HEK293 (cell line): Measurements from ENCODE around the gene AMN.

Experiments
- CTCF ChIA-PET: fragments of 350-600 bp; formaldehyde crosslinking; extraction: SDS; loops from one replicate; lab custom pipeline; 2021; ENCODE audit warnings: antibody characterized with exemption; lab: Yijun Ruan, JAX
- POLR2A ChIA-PET: fragments of 300-600 bp; formaldehyde crosslinking; extraction: SDS; loops from one replicate; lab custom pipeline; 2020; ENCODE audit warnings: antibody characterized with exemption, inconsistent platforms; lab: Yijun Ruan, JAX
- H3K27ac ChIP-seq: fragments of 200-500 bp; sonication (Bioruptor generic); 2 replicates; pipeline ENCODE4 v1.5.1; 2014; ENCODE audit warnings: low read depth, low read length, control low read depth, inconsistent platforms; ENCODE audit errors: extremely low read depth
- H3K36me3 ChIP-seq, 2 experiments: fragments of 200-500 bp in 1 of 2; sonication (Bioruptor generic) in 1 of 2; 1 replicate in 1 of 2; 2 replicates in 1 of 2; pipeline ENCODE4 v1.5.1; 2014 to 2017; ENCODE audit warnings: inconsistent platforms in 2 of 2, low read length in 2 of 2; ENCODE audit not compliant: control insufficient read depth in 2 of 2, insufficient read depth in 1 of 2
- H3K4me1 ChIP-seq: fragments of 200-500 bp; sonication (Bioruptor generic); 2 replicates; pipeline ENCODE4 v1.5.1; 2014; ENCODE audit warnings: mild to moderate bottlenecking, low read length, inconsistent platforms; ENCODE audit not compliant: control insufficient read depth, insufficient read depth
- H3K4me3 ChIP-seq: 2 replicates; pipeline ENCODE4 v1.5.1; 2011; ENCODE audit warnings: low read depth, mild to moderate bottlenecking, control low read depth, low read length, moderate library complexity
- H3K9me3 ChIP-seq: fragments of 200-500 bp; sonication (Bioruptor generic); 2 replicates; pipeline ENCODE4 v1.5.1; 2014; ENCODE audit warnings: low read depth, low read length, inconsistent platforms; ENCODE audit not compliant: control insufficient read depth, insufficient read depth
- GLIS2 ChIP-seq: fragments of 450-650 bp; formaldehyde crosslinking; IDR thresholded peaks from 2 replicates; pipeline ENCODE4 v1.5.1; 2016; ENCODE audit warnings: missing biosample characterization, missing genetic modification characterization
- KLF1 ChIP-seq: fragments of 450-650 bp; formaldehyde crosslinking; IDR thresholded peaks from 2 replicates; pipeline ENCODE4 v1.5.1; 2016; ENCODE audit warnings: missing biosample characterization, missing genetic modification characterization
- KLF9 ChIP-seq: fragments of 450-650 bp; formaldehyde crosslinking; IDR thresholded peaks from 2 replicates; pipeline ENCODE4 v1.5.1; 2016; ENCODE audit warnings: missing biosample characterization, missing genetic modification characterization, low read depth
- PRDM1 ChIP-seq: fragments of 450-650 bp; formaldehyde crosslinking; IDR thresholded peaks from 2 replicates; pipeline ENCODE4; 2016; ENCODE audit warnings: missing biosample characterization, missing genetic modification characterization
- TRIM28 ChIP-seq: IDR thresholded peaks from 2 replicates; pipeline ENCODE4 v1.6.1; 2011; ENCODE audit warnings: low read length, control low read depth, borderline replicate concordance
- ZBTB48 ChIP-seq: fragments of 450-650 bp; formaldehyde crosslinking; IDR thresholded peaks from 2 replicates; pipeline ENCODE4 v1.5.1; 2016; ENCODE audit warnings: missing biosample characterization, missing genetic modification characterization
- ZFP69B ChIP-seq: fragments of 450-650 bp; formaldehyde crosslinking; IDR thresholded peaks from 2 replicates; pipeline ENCODE4 v1.5.1; 2016; ENCODE audit warnings: missing biosample characterization, missing genetic modification characterization
- ZIC2 ChIP-seq: fragments of 450-650 bp; formaldehyde crosslinking; IDR thresholded peaks from 2 replicates; pipeline ENCODE4 v1.5.1; 2016; ENCODE audit warnings: missing biosample characterization, missing genetic modification characterization
- ZNF174 ChIP-seq: fragments of 450-650 bp; formaldehyde crosslinking; IDR thresholded peaks from 2 replicates; pipeline ENCODE4 v1.5.0; 2017; ENCODE audit warnings: missing biosample characterization, mild to moderate bottlenecking, missing genetic modification characterization
- ZNF335 ChIP-seq: fragments of 450-650 bp; formaldehyde crosslinking; conservative IDR thresholded peaks from 2 replicates; pipeline ENCODE4 v1.5.1; 2016; ENCODE audit warnings: missing biosample characterization, missing genetic modification characterization
- ZNF544 ChIP-seq: fragments of 450-650 bp; formaldehyde crosslinking; IDR thresholded peaks from 2 replicates; pipeline ENCODE4 v1.5.0; 2017; ENCODE audit warnings: missing biosample characterization, missing genetic modification characterization
- ZNF629 ChIP-seq: fragments of 450-650 bp; formaldehyde crosslinking; IDR thresholded peaks from 2 replicates; pipeline ENCODE4 v1.5.1; 2017; ENCODE audit warnings: missing biosample characterization, missing genetic modification characterization
- TF ChIP-seq, protein P1 (sequence below): fragments of 450-650 bp; formaldehyde crosslinking; conservative IDR thresholded peaks from 2 replicates; pipeline ENCODE4 v1.5.1; 2016; ENCODE audit warnings: low read depth, missing biosample characterization, missing genetic modification characterization
- TF ChIP-seq, protein P2 (sequence below): fragments of 450-650 bp; IDR thresholded peaks from 2 replicates; pipeline ENCODE4 v1.5.1; 2018; ENCODE audit warnings: missing biosample characterization, missing genetic modification characterization

Gene AMN

DNA sequence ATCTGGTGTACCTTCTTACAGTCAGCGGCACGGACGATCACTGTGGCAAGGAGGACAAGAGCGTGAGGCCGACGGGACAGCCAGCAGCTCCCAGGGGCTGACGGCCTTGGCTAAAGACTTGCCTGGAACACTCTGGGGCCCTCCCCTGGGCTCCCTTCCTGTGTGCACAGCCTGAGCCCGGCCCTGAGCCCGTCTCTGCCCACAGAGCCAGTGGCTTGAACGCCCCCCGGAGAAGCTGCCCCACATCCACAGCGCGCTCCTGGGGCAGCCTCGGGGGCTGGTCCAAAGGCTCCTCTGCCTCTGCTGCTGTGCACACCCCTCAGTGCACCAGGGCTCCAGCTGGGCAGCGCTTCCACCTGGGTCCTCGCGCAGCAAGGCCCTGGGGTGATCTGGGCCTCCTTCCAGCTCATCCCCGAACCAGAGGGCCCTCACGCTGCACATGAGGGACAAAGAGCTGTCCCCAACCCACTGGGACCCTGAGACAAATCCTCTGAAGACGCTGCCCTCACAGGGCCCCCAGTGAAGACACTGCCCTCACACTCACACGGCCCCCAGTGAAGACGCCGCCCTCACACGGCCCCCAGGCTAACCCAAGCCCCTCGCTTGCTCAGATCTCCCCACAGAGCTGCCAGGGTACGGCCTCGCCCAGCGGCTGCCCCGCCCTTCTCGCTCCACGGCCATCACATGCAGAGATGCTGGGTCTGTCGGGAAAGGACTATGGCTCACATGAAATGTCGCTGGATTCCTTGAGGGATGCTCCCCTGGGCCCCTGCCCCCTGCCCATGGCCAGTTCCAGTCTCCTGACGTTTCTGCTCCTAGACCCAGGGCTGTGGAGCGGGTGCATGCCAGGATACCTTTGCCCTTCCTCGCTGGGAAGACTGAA lies 22.2 kb downstream of the AMN start:
- Histone ChIP-seq H3K36me3 (peaks cover 4 to 88% of the 10 kb centered on the region in 2 experiments; a peak in 2 of 3 replicates), H3K27ac (no peak overlapping the region), H3K4me1 (no peaks in the 10 kb centered on the region), H3K9me3 (no peaks in the 10 kb centered on the region), H3K4me3 (no peak overlapping the region)
- ChIA-PET POLR2A (no interaction called here), CTCF (interaction anchor here (0.5 kb wide), 1 partner anchor 558 kb away, joined by 3 read pairs; no protein-coding TSS in a partner anchor)
- TF ChIP-seq ZIC2, result peak; percentile 46; the same call in 1 of the 2 replicates
- no peak for TF ChIP-seq TRIM28

DNA sequence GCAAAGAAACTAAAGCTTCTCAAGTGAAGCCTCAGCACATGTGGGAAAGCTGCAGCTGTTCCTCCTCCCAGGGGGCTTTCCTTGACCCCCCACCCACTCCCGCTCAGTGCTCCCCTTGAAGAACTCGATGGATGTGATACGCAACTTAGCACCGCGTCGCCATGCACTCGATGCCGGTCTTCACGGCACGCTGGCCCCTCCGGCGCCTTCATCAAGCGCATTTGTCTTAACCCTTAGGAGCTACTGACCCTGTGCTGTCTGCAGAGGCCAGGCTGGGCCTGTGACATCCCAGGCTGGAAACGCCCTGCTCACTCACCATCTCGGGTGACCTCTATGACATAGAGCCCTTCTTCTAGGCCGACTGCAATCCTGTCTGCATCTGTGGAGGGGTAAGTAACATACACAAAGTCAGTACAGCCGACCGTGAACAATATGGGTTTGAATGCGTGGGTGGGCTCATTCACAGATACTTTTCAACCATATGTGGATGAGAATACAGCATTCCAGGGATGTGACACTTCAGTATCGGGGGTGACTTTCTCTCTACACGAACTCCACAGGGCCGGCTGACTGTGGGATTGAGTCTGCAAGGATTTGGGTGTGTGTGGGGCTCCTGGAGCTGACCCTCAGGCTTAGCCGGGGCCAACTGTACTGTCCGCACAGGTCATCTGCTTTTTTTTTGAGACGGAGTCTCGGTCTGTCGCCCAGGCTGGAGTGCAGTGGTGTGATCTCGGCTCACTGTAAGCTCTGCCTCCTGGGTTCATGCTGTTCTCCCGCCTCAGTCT lies 23.1 kb downstream of the AMN start:
- no peaks in the 10 kb centered on the region for H3K9me3 ChIP-seq
- H3K4me1 ChIP-seq, result no peaks in the 10 kb centered on the region
- TF ChIP-seq, protein P1, sequence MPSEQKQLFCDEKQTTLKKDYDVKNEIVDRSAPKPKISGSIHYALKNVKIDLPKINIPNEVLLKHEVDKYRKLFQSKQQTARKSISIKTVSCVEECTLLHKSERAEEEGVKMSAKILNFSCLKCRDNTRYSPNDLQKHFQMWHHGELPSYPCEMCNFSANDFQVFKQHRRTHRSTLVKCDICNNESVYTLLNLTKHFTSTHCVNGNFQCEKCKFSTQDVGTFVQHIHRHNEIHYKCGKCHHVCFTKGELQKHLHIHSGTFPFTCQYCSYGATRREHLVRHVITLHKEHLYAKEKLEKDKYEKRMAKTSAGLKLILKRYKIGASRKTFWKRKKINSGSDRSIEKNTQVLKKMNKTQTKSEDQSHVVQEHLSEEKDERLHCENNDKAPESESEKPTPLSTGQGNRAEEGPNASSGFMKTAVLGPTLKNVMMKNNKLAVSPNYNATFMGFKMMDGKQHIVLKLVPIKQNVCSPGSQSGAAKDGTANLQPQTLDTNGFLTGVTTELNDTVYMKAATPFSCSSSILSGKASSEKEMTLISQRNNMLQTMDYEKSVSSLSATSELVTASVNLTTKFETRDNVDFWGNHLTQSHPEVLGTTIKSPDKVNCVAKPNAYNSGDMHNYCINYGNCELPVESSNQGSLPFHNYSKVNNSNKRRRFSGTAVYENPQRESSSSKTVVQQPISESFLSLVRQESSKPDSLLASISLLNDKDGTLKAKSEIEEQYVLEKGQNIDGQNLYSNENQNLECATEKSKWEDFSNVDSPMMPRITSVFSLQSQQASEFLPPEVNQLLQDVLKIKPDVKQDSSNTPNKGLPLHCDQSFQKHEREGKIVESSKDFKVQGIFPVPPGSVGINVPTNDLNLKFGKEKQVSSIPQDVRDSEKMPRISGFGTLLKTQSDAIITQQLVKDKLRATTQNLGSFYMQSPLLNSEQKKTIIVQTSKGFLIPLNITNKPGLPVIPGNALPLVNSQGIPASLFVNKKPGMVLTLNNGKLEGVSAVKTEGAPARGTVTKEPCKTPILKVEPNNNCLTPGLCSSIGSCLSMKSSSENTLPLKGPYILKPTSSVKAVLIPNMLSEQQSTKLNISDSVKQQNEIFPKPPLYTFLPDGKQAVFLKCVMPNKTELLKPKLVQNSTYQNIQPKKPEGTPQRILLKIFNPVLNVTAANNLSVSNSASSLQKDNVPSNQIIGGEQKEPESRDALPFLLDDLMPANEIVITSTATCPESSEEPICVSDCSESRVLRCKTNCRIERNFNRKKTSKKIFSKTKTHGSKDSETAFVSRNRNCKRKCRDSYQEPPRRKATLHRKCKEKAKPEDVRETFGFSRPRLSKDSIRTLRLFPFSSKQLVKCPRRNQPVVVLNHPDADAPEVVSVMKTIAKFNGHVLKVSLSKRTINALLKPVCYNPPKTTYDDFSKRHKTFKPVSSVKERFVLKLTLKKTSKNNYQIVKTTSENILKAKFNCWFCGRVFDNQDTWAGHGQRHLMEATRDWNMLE (tag by site-specific recombination), result no peak
- TF ChIP-seq, protein P2, sequence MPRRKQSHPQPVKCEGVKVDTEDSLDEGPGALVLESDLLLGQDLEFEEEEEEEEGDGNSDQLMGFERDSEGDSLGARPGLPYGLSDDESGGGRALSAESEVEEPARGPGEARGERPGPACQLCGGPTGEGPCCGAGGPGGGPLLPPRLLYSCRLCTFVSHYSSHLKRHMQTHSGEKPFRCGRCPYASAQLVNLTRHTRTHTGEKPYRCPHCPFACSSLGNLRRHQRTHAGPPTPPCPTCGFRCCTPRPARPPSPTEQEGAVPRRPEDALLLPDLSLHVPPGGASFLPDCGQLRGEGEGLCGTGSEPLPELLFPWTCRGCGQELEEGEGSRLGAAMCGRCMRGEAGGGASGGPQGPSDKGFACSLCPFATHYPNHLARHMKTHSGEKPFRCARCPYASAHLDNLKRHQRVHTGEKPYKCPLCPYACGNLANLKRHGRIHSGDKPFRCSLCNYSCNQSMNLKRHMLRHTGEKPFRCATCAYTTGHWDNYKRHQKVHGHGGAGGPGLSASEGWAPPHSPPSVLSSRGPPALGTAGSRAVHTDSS (tag by site-specific recombination), result no peak
- TF ChIP-seq ZNF544 (tag by site-specific recombination), result no peak
- TF ChIP-seq PRDM1 (tag by site-specific recombination), result no peak
- TF ChIP-seq KLF9 (tag by site-specific recombination), result no peak
- TF ChIP-seq ZNF174 (tag by site-specific recombination), result no peak
- no peak for TF ChIP-seq ZBTB48 (tag by site-specific recombination)
- TF ChIP-seq GLIS2, result no peak
- TF ChIP-seq ZNF335 (tag by site-specific recombination), result no peak
- no peak overlapping the region for H3K27ac ChIP-seq
- POLR2A ChIA-PET, result no interaction called here
- no peak overlapping the region for H3K4me3 ChIP-seq
- CTCF ChIA-PET, result no interaction called here
- peaks cover 4 to 88% of the 10 kb centered on the region in 2 experiments; a peak in 2 of 3 replicates for H3K36me3 ChIP-seq

DNA sequence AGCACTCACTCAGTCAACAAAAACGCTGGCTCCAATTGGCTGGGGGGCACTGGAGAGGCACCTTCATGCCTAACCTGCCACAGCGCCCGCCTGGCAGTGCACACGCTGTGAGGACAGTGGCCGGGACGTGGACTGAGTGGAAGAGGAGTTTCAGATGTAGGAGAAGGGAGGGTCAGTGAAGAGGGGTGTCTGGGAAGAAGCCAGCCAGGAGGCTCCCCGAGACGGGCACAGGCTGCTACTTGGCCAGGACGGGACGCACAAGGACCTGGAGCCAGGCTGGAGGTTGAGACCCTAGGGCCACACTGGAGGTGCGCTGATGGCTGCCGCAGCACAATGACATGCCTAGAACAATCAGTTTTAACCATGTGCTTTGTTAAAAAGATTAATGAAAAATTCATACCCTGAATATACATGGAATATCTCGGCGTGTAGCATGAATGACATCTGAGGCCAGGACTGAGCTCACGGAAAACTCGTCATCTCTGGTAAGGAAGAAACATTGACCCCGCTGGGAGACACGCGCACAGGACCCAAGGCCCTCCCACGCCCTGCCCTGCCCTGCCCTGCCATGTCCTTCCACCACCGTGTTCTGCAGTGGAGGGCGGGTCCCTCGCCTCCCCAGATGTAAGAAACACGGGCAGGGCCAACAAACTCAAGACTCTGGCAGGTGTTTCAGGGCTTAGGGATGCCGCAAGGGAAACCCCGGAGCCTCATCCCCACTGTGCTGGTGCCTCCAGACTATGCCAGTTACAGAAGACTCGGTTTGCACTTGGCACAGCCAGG lies 25.0 kb downstream of the AMN start:
- Histone ChIP-seq H3K27ac (no peak overlapping the region), H3K9me3 (no peaks in the 10 kb centered on the region), H3K4me1 (no peaks in the 10 kb centered on the region), H3K36me3 (peaks cover 7 to 85% of the 10 kb centered on the region in 2 experiments; a peak in 2 of 3 replicates), H3K4me3 (no peak overlapping the region)
- ChIA-PET CTCF (no interaction called here), POLR2A (no interaction called here)
- TF ChIP-seq KLF1 (peak; percentile 92), ZNF629 (no peak), ZFP69B (tag by site-specific recombination) (no peak)
